DND-41 (cell line): ENCODE data around the gene IFITM5.
"Not testable (repeated sequence)": the region's sequence is repeated elsewhere in the genome, so short reads cannot be mapped to it uniquely, and the experiment has no call there.

Source experiments
- CTCF ChIP-seq: IDR thresholded peaks from 2 replicates; pipeline ENCODE4 v1.5.1; 2012; ENCODE audit warnings: borderline replicate concordance, low read length, moderate library complexity, mild to moderate bottlenecking; ENCODE audit not compliant: poor library complexity, severe bottlenecking; ENCODE audit errors: extremely low read depth
- EZH2 ChIP-seq: IDR thresholded peaks from 3 replicates; pipeline ENCODE4 v1.6.1; 2012; ENCODE audit warnings: borderline replicate concordance, low read depth, mild to moderate bottlenecking, moderate library complexity, low read length, inconsistent platforms; ENCODE audit not compliant: severe bottlenecking

GRCh38 chr11:333616-334263 lies 34.4 kb upstream of the IFITM5 start:
- TF ChIP-seq CTCF, EZH2: not testable (repeated sequence)
